Measurements from ENCODE around the gene NTN1. TPM values are rescaled to one million over a fixed set of nuclear protein-coding genes. Genes with fewer than 3 reads are reported as not detected.

Gene NTN1
- total RNA-seq, 1 donor: under 0.01 TPM

GRCh38 chr17:9241371-9241712 lies 220.0 kb downstream of the NTN1 start:
- peak; percentile 26 for DNase-seq (ENCODE audit: low read depth)
- H3K4me3 ChIP-seq (ENCODE audit: low read depth, low read length): no peak overlapping the region
- no peak for TF ChIP-seq CTCF (IDR thresholded peaks at IDR 0.05; ENCODE audit: insufficient read depth, low read depth, low read length)

- DNase-seq (ENCODE audit: low read depth): no peak
- H3K4me3 ChIP-seq (ENCODE audit: low read depth, low read length): no peak overlapping the region
- no peak for TF ChIP-seq CTCF (IDR thresholded peaks at IDR 0.05; ENCODE audit: insufficient read depth, low read depth, low read length)
These were observed 220.6 kb downstream of the NTN1 start for GRCh38 chr17:9241774-9242496.

- no peak for DNase-seq (ENCODE audit: low read depth)
- TF ChIP-seq CTCF (IDR thresholded peaks at IDR 0.05; ENCODE audit: insufficient read depth, low read depth, low read length): no peak
- no peak overlapping the region for H3K4me3 ChIP-seq (ENCODE audit: low read depth, low read length)
These were observed 221.2 kb downstream of the NTN1 start for GRCh38 chr17:9242497-9242881.

- no peak for DNase-seq (ENCODE audit: low read depth)
- H3K4me3 ChIP-seq (ENCODE audit: low read depth, low read length): no peak overlapping the region
- TF ChIP-seq CTCF (IDR thresholded peaks at IDR 0.05; ENCODE audit: insufficient read depth, low read depth, low read length): no peak
These were observed 221.7 kb downstream of the NTN1 start for GRCh38 chr17:9242983-9243382.

GRCh38 chr17:9244066-9245052 lies 223.0 kb downstream of the NTN1 start:
- H3K4me3 ChIP-seq (ENCODE audit: low read depth, low read length): no peak overlapping the region
- TF ChIP-seq CTCF (IDR thresholded peaks at IDR 0.05; ENCODE audit: insufficient read depth, low read depth, low read length): no peak
- peak; percentile 23 for DNase-seq (ENCODE audit: low read depth)

- no peak overlapping the region for H3K4me3 ChIP-seq (ENCODE audit: low read depth, low read length)
- TF ChIP-seq CTCF (IDR thresholded peaks at IDR 0.05; ENCODE audit: insufficient read depth, low read depth, low read length): no peak
- DNase-seq (ENCODE audit: low read depth): no peak
These were observed 226.2 kb downstream of the NTN1 start for GRCh38 chr17:9247401-9247938.
